HCT116 (cell line): ENCODE data around the gene HSP90AA1. TPM values are rescaled to one million over a fixed set of nuclear protein-coding genes. Genes with fewer than 3 reads are reported as not detected.

Source experiments
- ATAC-seq: fragments of 200-7000 bp; cut with Tn5 transposase; 2 replicates; pipeline ENCODE4 v1.9.1; 2020; ENCODE audit warnings: mild to moderate bottlenecking, moderate library complexity
- BruUV-seq: library from RNA; stranded (reverse); fragments of 400-500 nt; replicated peaks from 2 replicates; lab custom pipeline; 2021; lab: Mats Ljungman, UMichigan
- CTCF ChIA-PET: fragments of 300-600 bp; sonication (Branson Sonifier 250); formaldehyde crosslinking; loops from one replicate; lab custom pipeline; 2021; ENCODE audit warnings: antibody characterized with exemption; lab: Charles Lee
- POLR2A ChIA-PET: fragments of 300-600, 350-600 bp; sonication (Branson Sonifier 250); formaldehyde crosslinking; loops from one replicate; lab custom pipeline; 2021; ENCODE audit warnings: antibody characterized with exemption; lab: Charles Lee
- RAD21 ChIA-PET, 2 experiments: fragments of 300-600 bp; sonication (Branson Sonifier 250); formaldehyde crosslinking; loops; one replicate each; lab custom pipeline; 2023; ENCODE audit warnings: low total read pairs in 2 of 2; ENCODE audit not compliant: uncharacterized antibody in 2 of 2, unreplicated experiment in 2 of 2, low non-redundant PET in 1 of 2; lab: Charles Lee
- DNase-seq: peaks from one replicate; pipeline ENCODE4 v3.0.0-alpha.2; 2010; ENCODE audit warnings: low read depth, low spot score
- H2AFZ ChIP-seq: fragments of 200-600 bp; shearing (Covaris generic), sonication (generic); 2 replicates; pipeline ENCODE4 v1.6.1; 2017; ENCODE audit warnings: low read depth, mixed run types, mixed read lengths, antibody characterized with exemption, low read length; ENCODE audit not compliant: poor library complexity, severe bottlenecking
- H3K27ac ChIP-seq: 2 replicates; pipeline ENCODE4 v1.5.1; 2012; ENCODE audit warnings: low read depth, low read length
- H3K27me3 ChIP-seq: fragments of 200-600 bp; sonication (generic); 2 replicates; pipeline ENCODE4 v1.6.1; 2016; ENCODE audit warnings: mixed run types, low read length, mixed read lengths; ENCODE audit not compliant: insufficient read depth
- H3K36me3 ChIP-seq, 2 experiments: fragments of 200-500 bp in 1 of 2; fragments of 200-600 bp in 1 of 2; sonication (Bioruptor generic) in 1 of 2; sonication (generic) in 1 of 2; 2 replicates each; pipeline versions ENCODE4 v1.5.1 to v1.6.1; 2014 to 2016; ENCODE audit warnings: low read length in 2 of 2, inconsistent platforms in 1 of 2, mixed read lengths in 1 of 2, mixed run types in 1 of 2; ENCODE audit not compliant: insufficient read depth in 2 of 2, control insufficient read depth in 1 of 2
- H3K4me1 ChIP-seq, 2 experiments: fragments of 200-600 bp in 1 of 2; sonication (generic) in 1 of 2; 2 replicates each; pipeline versions ENCODE4 v1.5.1 to v1.6.1; 2012 to 2017; ENCODE audit warnings: low read length in 2 of 2, inconsistent platforms in 1 of 2, mild to moderate bottlenecking in 1 of 2, mixed read lengths in 1 of 2, mixed run types in 1 of 2, moderate library complexity in 1 of 2; ENCODE audit not compliant: insufficient read depth in 2 of 2, control insufficient read depth in 1 of 2
- H3K4me2 ChIP-seq: fragments of 200-600 bp; sonication (generic); 2 replicates; pipeline ENCODE4 v1.6.1; 2017; ENCODE audit warnings: mixed run types, low read length, mixed read lengths
- H3K4me3 ChIP-seq, 2 experiments: fragments of 200-600 bp in 1 of 2; sonication (generic) in 1 of 2; replicated peaks in 1 of 2; 2 replicates each; pipeline ENCODE4 v1.5.1; 2011 to 2016; ENCODE audit warnings: low read length in 2 of 2, control low read depth in 1 of 2, low read depth in 1 of 2, mild to moderate bottlenecking in 1 of 2, mixed read lengths in 1 of 2, mixed run types in 1 of 2
- H3K79me2 ChIP-seq: fragments of 200-600 bp; sonication (generic); 2 replicates; pipeline ENCODE4 v1.6.1; 2017; ENCODE audit warnings: mild to moderate bottlenecking, mixed run types, low read length, moderate library complexity, mixed read lengths; ENCODE audit not compliant: insufficient read depth
- H3K9ac ChIP-seq: fragments of 200-600 bp; sonication (generic); 2 replicates; pipeline ENCODE4 v1.6.1; 2016; ENCODE audit warnings: low read length, mixed read lengths
- H3K9me2 ChIP-seq: fragments of 200-600 bp; sonication (generic), shearing (Covaris generic); 2 replicates; pipeline ENCODE4 v1.6.1; 2017; ENCODE audit warnings: mixed run types, mild to moderate bottlenecking, moderate library complexity; ENCODE audit not compliant: insufficient read depth
- H3K9me3 ChIP-seq, 2 experiments: fragments of 200-500 bp in 1 of 2; fragments of 200-600 bp in 1 of 2; sonication (Bioruptor generic) in 1 of 2; sonication (generic) in 1 of 2; 2 replicates each; pipeline ENCODE4 v1.6.1; 2014 to 2017; ENCODE audit warnings: low read length in 2 of 2, mixed read lengths in 2 of 2, inconsistent platforms in 1 of 2, low read depth in 1 of 2, mild to moderate bottlenecking in 1 of 2, mixed run types in 1 of 2, moderate library complexity in 1 of 2; ENCODE audit not compliant: control insufficient read depth in 1 of 2, insufficient read depth in 1 of 2
- H4K20me1 ChIP-seq: fragments of 200-600 bp; sonication (generic), shearing (Covaris generic); 2 replicates; pipeline ENCODE4 v1.6.1; 2017; ENCODE audit warnings: mixed run types, mild to moderate bottlenecking, moderate library complexity; ENCODE audit not compliant: insufficient read depth
- ATF3 ChIP-seq: IDR thresholded peaks from 2 replicates; pipeline ENCODE4 v1.6.1; 2012
- CEBPB ChIP-seq: IDR thresholded peaks from 2 replicates; pipeline ENCODE4 v1.6.1; 2012; ENCODE audit warnings: low read depth
- CTCF ChIP-seq, 3 experiments: fragments of 200-600 bp in 1 of 3; sonication (generic) in 1 of 3; IDR thresholded peaks in 2 of 3; conservative IDR thresholded peaks in 1 of 3; 2 replicates each; pipeline ENCODE4 v1.5.1; 2012 to 2017; ENCODE audit warnings: low read depth in 2 of 3, low read length in 2 of 3, antibody characterized with exemption in 1 of 3, borderline replicate concordance in 1 of 3, control low read depth in 1 of 3, mild to moderate bottlenecking in 1 of 3, mixed read lengths in 1 of 3, mixed run types in 1 of 3, moderate library complexity in 1 of 3; ENCODE audit not compliant: insufficient read depth in 1 of 3
- EGR1 ChIP-seq: IDR thresholded peaks from 2 replicates; pipeline ENCODE4 v1.6.1; 2012; ENCODE audit warnings: low read depth
- ELF1 ChIP-seq: IDR thresholded peaks from 2 replicates; pipeline ENCODE4 v1.6.1; 2012; ENCODE audit warnings: low read depth, borderline replicate concordance
- EZH2phosphoT487 ChIP-seq: fragments of 200-600 bp; IDR thresholded peaks from 2 replicates; pipeline ENCODE4 v1.6.1; 2018; ENCODE audit warnings: antibody characterized with exemption, borderline replicate concordance
- JUND ChIP-seq: IDR thresholded peaks from 2 replicates; pipeline ENCODE4 v1.6.1; 2012
- POLR2A ChIP-seq: IDR thresholded peaks from 2 replicates; pipeline ENCODE4 v1.7.0; 2011; ENCODE audit warnings: borderline replicate concordance; ENCODE audit not compliant: insufficient read depth, insufficient read length; ENCODE audit errors: extremely low read depth
- POLR2AphosphoS5 ChIP-seq: IDR thresholded peaks from 2 replicates; pipeline ENCODE4 v1.6.1; 2011; ENCODE audit warnings: mild to moderate bottlenecking, low read depth, low read length, moderate library complexity
- RAD21 ChIP-seq: IDR thresholded peaks from 2 replicates; pipeline ENCODE4 v1.6.1; 2012; ENCODE audit warnings: low read depth, mild to moderate bottlenecking
- TCF7L2 ChIP-seq: IDR thresholded peaks from 2 replicates; pipeline ENCODE4 v1.7.0; 2011; ENCODE audit warnings: borderline replicate concordance, inconsistent platforms; ENCODE audit not compliant: insufficient read depth, insufficient read length; ENCODE audit errors: extremely low read depth
- YY1 ChIP-seq: IDR thresholded peaks from 2 replicates; pipeline ENCODE4 v1.6.1; 2011; ENCODE audit warnings: low read length, low read depth, moderate library complexity, mild to moderate bottlenecking; ENCODE audit not compliant: insufficient replicate concordance; ENCODE audit errors: extremely low read depth
- ZBTB33 ChIP-seq: IDR thresholded peaks from 2 replicates; pipeline ENCODE4 v1.6.1; 2011; ENCODE audit warnings: mild to moderate bottlenecking, low read length, moderate library complexity; ENCODE audit not compliant: insufficient replicate concordance; ENCODE audit errors: extremely low read depth
- ZFX ChIP-seq: fragments of 450-650 bp; IDR thresholded peaks from 2 replicates; pipeline ENCODE4 v1.6.1; 2017
- ZNF274 ChIP-seq: fragments of 200-500 bp; sonication (Bioruptor generic); IDR thresholded peaks from 2 replicates; pipeline ENCODE4 v1.6.1; 2014; ENCODE audit warnings: mild to moderate bottlenecking, low read depth, low read length, inconsistent platforms
- intact Hi-C: fragments of 100-400 bp; cut with micrococcal nuclease; formaldehyde crosslinking; loops from 2 replicates; pipeline ENCODE4 v1.10.0; 2022
- total RNA-seq: library from RNA; stranded (reverse); gene quantifications from one replicate; pipeline ENCODE4 v1.2.1, GENCODE V29; 2021; ENCODE audit not compliant: unreplicated experiment

Gene HSP90AA1
- total RNA-seq, 1 experiment from 2014 or later: 1,380 TPM

- TF ChIP-seq ELF1 (no peak), EGR1 (no peak), EZH2phosphoT487 (no peak), CEBPB (no peak), POLR2AphosphoS5 (no peak)
These were observed 34.3 kb downstream of the HSP90AA1 start (continued) for GRCh38 chr14:102052522-102052921.

- POLR2A ChIA-PET: no interaction called here
- RAD21 ChIA-PET: no interaction called here
- Histone ChIP-seq H3K9ac (no peak overlapping the region), H3K9me2 (no peaks in the 10 kb centered on the region), H3K27me3 (no peaks in the 10 kb centered on the region), H3K79me2 (no peaks in the 10 kb centered on the region), H3K36me3 (peaks cover 28 to 31% of the 10 kb centered on the region in 2 experiments), H3K9me3 (no peaks in the 10 kb centered on the region), H4K20me1 (no peaks in the 10 kb centered on the region), H3K27ac (no peak overlapping the region), H3K4me1 (peaks cover 0 to 10% of the 10 kb centered on the region in 2 experiments; a peak in 2 of 4 replicates), H2AFZ (no peak overlapping the region), H3K4me3 (no peak overlapping the region), H3K4me2 (no peak overlapping the region)
- BruUV-seq: no TSS peak
- no peak for DNase-seq
- intact Hi-C loops: no loop called here
- ATAC-seq: no peak
- CTCF ChIA-PET: interaction anchor here (1.9 kb wide), 1 partner anchor 45 kb away, joined by 6 read pairs; no protein-coding TSS in a partner anchor
- TF ChIP-seq CEBPB: no peak
- TF ChIP-seq CTCF (IDR thresholded peaks at IDR 0.05 in 2 of 3, conservative IDR thresholded peaks at IDR 0.05 in 1 of 3; ENCODE audit: borderline replicate concordance in 1 of 3, insufficient read depth in 1 of 3, low read depth in 2 of 3, low read length in 2 of 3): no peak
- no peak for TF ChIP-seq JUND
- no peak for TF ChIP-seq ZFX
- TF ChIP-seq RAD21: no peak
- no peak for TF ChIP-seq ZNF274
- no peak for TF ChIP-seq YY1
- TF ChIP-seq POLR2A: no peak
- no peak for TF ChIP-seq ATF3
- TF ChIP-seq TCF7L2: no peak
- TF ChIP-seq ZBTB33: no peak
- no peak for TF ChIP-seq EZH2phosphoT487
These were observed 36.2 kb downstream of the HSP90AA1 start for GRCh38 chr14:102050625-102051024.
